Fibroblast of lung (primary cell): ENCODE measurements around the gene DMRT2.

Source experiments
- CTCF ChIP-seq, 2 donors: IDR thresholded peaks in 1 of 2; conservative IDR thresholded peaks in 1 of 2; 1 replicate in 1 of 2; 2 replicates in 1 of 2; pipeline ENCODE4 v1.5.1; 2011 to 2012; ENCODE audit warnings: low read length in 2 of 2, control low read depth in 1 of 2, inconsistent platforms in 1 of 2, low read depth in 1 of 2, mild to moderate bottlenecking in 1 of 2
- EZH2 ChIP-seq: IDR thresholded peaks from 2 replicates; pipeline ENCODE4 v1.5.1; 2012; ENCODE audit warnings: low read length, control low read depth, mild to moderate bottlenecking; ENCODE audit errors: missing control alignments

DNA sequence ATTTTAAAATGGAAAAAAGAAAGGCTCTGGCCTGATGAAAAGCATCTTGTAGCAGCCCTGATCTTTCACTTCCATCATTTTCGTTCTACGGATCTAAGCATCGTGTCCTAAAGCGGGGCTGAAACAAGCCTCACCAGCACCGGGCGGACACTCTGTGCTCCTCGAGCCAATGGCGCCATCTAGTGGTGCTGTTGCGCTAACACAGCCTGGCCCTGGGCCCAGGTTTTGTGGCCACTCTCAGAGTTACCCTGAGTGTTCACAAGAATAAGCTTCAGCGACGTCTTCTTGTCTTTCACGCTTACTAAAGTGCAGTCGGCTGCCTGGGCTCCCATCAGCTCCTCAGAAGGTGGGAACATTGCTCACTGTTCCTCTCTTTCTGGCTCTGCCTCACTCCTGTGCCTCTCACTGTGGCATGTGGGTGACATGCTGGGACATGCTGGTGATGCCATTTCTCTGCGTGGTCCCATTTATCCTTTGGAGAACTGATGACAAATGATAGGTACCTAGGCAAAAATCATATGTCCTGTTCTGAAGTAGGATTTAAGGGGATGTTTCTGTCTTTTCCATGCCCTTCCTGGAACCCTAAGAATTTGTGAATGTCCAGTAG lies 41.0 kb upstream of the DMRT2 start:
- TF ChIP-seq CTCF (conservative IDR thresholded peaks at IDR 0.05 in 1 of 2, IDR thresholded peaks at IDR 0.05 in 1 of 2; ENCODE audit: low read depth in 1 of 2, low read length in 2 of 2) (peak; percentile 92 to 95), EZH2 (no peak)
